Endothelial cell of umbilical vein (primary cell): ENCODE measurements around the gene VPS37C. TPM values are rescaled to one million over a fixed set of nuclear protein-coding genes. Genes with fewer than 3 reads are reported as not detected.

Experiments used
- BruUV-seq: library from RNA; stranded (reverse); fragments of 400-500 nt; replicated peaks from 2 replicates; lab custom pipeline; 2021; lab: Mats Ljungman, UMichigan
- CTCF ChIA-PET: fragments of 300-600, 350-600 bp; sonication (Branson Sonifier 250); formaldehyde crosslinking; loops from one replicate; lab custom pipeline; 2021; ENCODE audit warnings: antibody characterized with exemption, inconsistent platforms; lab: Charles Lee
- POLR2A ChIA-PET: fragments of 300-600, 350-600 bp; sonication (Branson Sonifier 250); formaldehyde crosslinking; loops from one replicate; lab custom pipeline; 2021; ENCODE audit warnings: antibody characterized with exemption, inconsistent platforms; lab: Charles Lee
- DNase-seq: peaks from one replicate; pipeline ENCODE4 v3.0.0-alpha.2; 2011; ENCODE audit warnings: low read depth, low spot score
- FAIRE-seq: peaks from 2 replicates; lab custom pipeline; 2011; peaks lifted over from hg19 to GRCh38; lab: Jason Lieb, UNC
- H2AFZ ChIP-seq: 2 replicates; pipeline ENCODE4 v1.6.0; 2012; ENCODE audit warnings: low read depth, low read length, control low read depth, inconsistent platforms
- H3K27ac ChIP-seq: 2 replicates; pipeline ENCODE4 v1.5.1; 2011; ENCODE audit warnings: low read depth, mild to moderate bottlenecking, control low read depth, low read length, moderate library complexity; ENCODE audit not compliant: insufficient read depth
- H3K27me3 ChIP-seq, 2 experiments: 2 replicates each; pipeline versions ENCODE4 v1.6.0 to v1.6.1; 2011; ENCODE audit warnings: low read length in 2 of 2, mixed read lengths in 1 of 2; ENCODE audit not compliant: control insufficient read depth in 2 of 2, insufficient read depth in 2 of 2
- H3K36me3 ChIP-seq, 2 experiments: 2 replicates in 1 of 2; 3 replicates in 1 of 2; pipeline ENCODE4 v1.5.1; 2011; ENCODE audit warnings: low read length in 2 of 2, mild to moderate bottlenecking in 1 of 2, moderate library complexity in 1 of 2; ENCODE audit not compliant: control insufficient read depth in 2 of 2, insufficient read depth in 2 of 2; ENCODE audit errors: extremely low read depth in 1 of 2
- H3K4me1 ChIP-seq: 3 replicates; pipeline ENCODE4 v1.5.1; 2011; ENCODE audit warnings: mild to moderate bottlenecking, low read length; ENCODE audit not compliant: control insufficient read depth, insufficient read depth; ENCODE audit errors: extremely low read depth
- H3K4me2 ChIP-seq: 2 replicates; pipeline ENCODE4 v1.6.1; 2011; ENCODE audit warnings: low read length, control low read depth, mixed read lengths; ENCODE audit not compliant: insufficient read depth
- H3K4me3 ChIP-seq, 3 experiments: fragments of 200-600 bp in 1 of 3; sonication (generic), shearing (Covaris generic) in 1 of 3; replicated peaks in 1 of 3; 2 replicates each; pipeline ENCODE4 v1.5.1; 2011 to 2016; ENCODE audit warnings: control low read depth in 3 of 3, low read length in 3 of 3, mild to moderate bottlenecking in 2 of 3, inconsistent platforms in 1 of 3, low read depth in 1 of 3, moderate library complexity in 1 of 3; ENCODE audit not compliant: insufficient read depth in 1 of 3
- H3K79me2 ChIP-seq: 2 replicates; pipeline ENCODE4 v1.6.0; 2012; ENCODE audit warnings: low read length, inconsistent platforms; ENCODE audit not compliant: control insufficient read depth, insufficient read depth
- H3K9ac ChIP-seq: replicated peaks from 2 replicates; pipeline ENCODE3; 2011; ENCODE audit warnings: low read length, control low read depth; ENCODE audit not compliant: insufficient read depth; ENCODE audit errors: extremely low read depth
- H3K9me1 ChIP-seq: replicated peaks from 3 replicates; pipeline ENCODE4 v1.6.0; 2011; ENCODE audit warnings: mild to moderate bottlenecking, low read length; ENCODE audit not compliant: control insufficient read depth, insufficient read depth; ENCODE audit errors: extremely low read depth
- H3K9me3 ChIP-seq: replicated peaks from 2 replicates; pipeline ENCODE4 v1.5.1; 2012; ENCODE audit warnings: low read length, inconsistent platforms; ENCODE audit not compliant: control insufficient read depth, insufficient read depth
- H4K20me1 ChIP-seq: replicated peaks from 2 replicates; pipeline ENCODE3; 2011; ENCODE audit warnings: mild to moderate bottlenecking, low read length; ENCODE audit not compliant: control insufficient read depth, insufficient read depth; ENCODE audit errors: extremely low read depth
- CTCF ChIP-seq, 2 donors: IDR thresholded peaks; 1 replicate in 1 of 2; 2 replicates in 1 of 2; pipeline ENCODE4 v1.5.1; 2011; ENCODE audit warnings: low read length in 2 of 2, mild to moderate bottlenecking in 2 of 2, moderate library complexity in 2 of 2, control low read depth in 1 of 2, inconsistent platforms in 1 of 2, low read depth in 1 of 2; ENCODE audit not compliant: insufficient read depth in 1 of 2; ENCODE audit errors: extremely low read depth in 1 of 2
- EZH2 ChIP-seq: IDR thresholded peaks from 2 replicates; pipeline ENCODE4 v1.6.1; 2012; ENCODE audit warnings: borderline replicate concordance, low read depth, mild to moderate bottlenecking, moderate library complexity, low read length, inconsistent platforms; ENCODE audit not compliant: severe bottlenecking
- FOS ChIP-seq: IDR thresholded peaks from 2 replicates; pipeline ENCODE4 v1.6.1; 2011; ENCODE audit warnings: mild to moderate bottlenecking, low read length, moderate library complexity, borderline replicate concordance; ENCODE audit not compliant: insufficient read depth
- GATA2 ChIP-seq: IDR thresholded peaks from 2 replicates; pipeline ENCODE4 v1.7.0; 2011; ENCODE audit warnings: low read depth, mild to moderate bottlenecking, moderate library complexity, mixed read lengths, low read length; ENCODE audit not compliant: insufficient read length, insufficient read depth
- JUN ChIP-seq: IDR thresholded peaks from 2 replicates; pipeline ENCODE4 v1.6.1; 2011; ENCODE audit warnings: borderline replicate concordance, low read depth; ENCODE audit not compliant: insufficient read length, insufficient read depth
- MAX ChIP-seq: IDR thresholded peaks from 2 replicates; pipeline ENCODE4 v1.6.1; 2011; ENCODE audit not compliant: insufficient read depth, insufficient read length
- MYC ChIP-seq: IDR thresholded peaks from one replicate; pipeline ENCODE4 v1.6.1; 2011; ENCODE audit warnings: mild to moderate bottlenecking, low read depth, low read length
- POLR2A ChIP-seq: IDR thresholded peaks from 2 replicates; pipeline ENCODE4 v1.6.1; 2012; ENCODE audit warnings: low read depth, mild to moderate bottlenecking, control low read depth, low read length
- POLR2AphosphoS5 ChIP-seq: IDR thresholded peaks from 2 replicates; pipeline ENCODE4 v1.6.1; 2012; ENCODE audit warnings: low read depth, mild to moderate bottlenecking, control low read depth, low read length, moderate library complexity; ENCODE audit not compliant: insufficient read depth
- dilution Hi-C: fragments of 300-500 bp; cut with MboI; formaldehyde crosslinking; loops from one replicate; pipeline ENCODE4 v1.15.0; 2019; ENCODE audit warnings: low sequenced_read_pairs; ENCODE audit not compliant: extremely low pct_ligation_motif_present
- intact Hi-C: fragments of 100-400 bp; cut with micrococcal nuclease; formaldehyde crosslinking; loops from one replicate; pipeline ENCODE4 v1.10.0; 2022
- polyA plus RNA-seq, 4 experiments: library from polyadenylated mRNA; depleted of rRNA in 3 of 4; stranded (reverse) in 3 of 4; unstranded in 1 of 4; fragments of >200 nt; gene quantifications; 2 replicates each; pipeline versions ENCODE4 v1.2.1 to v1.2.3, GENCODE V29; 2011 to 2012; ENCODE audit warnings: missing spikeins in 1 of 4
- total RNA-seq: library from RNA; stranded (reverse); gene quantifications from 2 replicates; pipeline ENCODE4 v1.2.3, GENCODE V29; 2021

The VPS37C gene
- total and polyA plus RNA-seq, 2 donors (not counting 3 experiments of a cell fraction or from before 2014, with no cell fraction given) = 17.7 to 23.4 TPM

DNA sequence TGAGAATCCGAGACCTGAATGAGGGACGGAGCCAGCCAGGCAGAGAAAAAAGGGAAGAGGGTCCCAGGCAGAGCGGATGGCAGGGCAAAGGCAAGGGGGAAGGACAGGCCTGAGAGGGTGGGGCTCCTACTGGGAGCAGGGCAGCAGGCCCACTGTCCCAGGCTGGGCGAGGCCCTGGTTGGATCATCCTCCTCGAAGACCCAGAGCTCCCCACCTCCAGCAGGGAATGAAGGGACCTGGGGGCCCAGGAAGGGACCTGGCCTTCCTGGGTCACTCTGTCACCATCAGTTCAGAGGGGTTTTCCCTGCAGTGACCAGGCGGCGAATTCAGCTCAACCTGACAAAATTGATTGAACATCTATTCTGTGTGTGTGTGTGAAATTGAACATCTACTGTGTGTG lies 54.9 kb downstream of the VPS37C start:
- Histone ChIP-seq H3K9me3 (no peaks in the 10 kb centered on the region), H3K4me2 (no peak overlapping the region), H2AFZ (no peak overlapping the region), H3K9ac (no peak overlapping the region), H3K79me2 (no peaks in the 10 kb centered on the region), H3K4me1 (no peaks in the 10 kb centered on the region), H3K36me3 (no peaks in the 10 kb centered on the region), H3K27me3 (no peaks in the 10 kb centered on the region), H4K20me1 (no peaks in the 10 kb centered on the region), H3K9me1 (no peaks in the 10 kb centered on the region), H3K4me3 (no peak overlapping the region), H3K27ac (no peak overlapping the region)
- dilution Hi-C loops = no loop called here
- ChIA-PET CTCF (interaction anchor here (1.2 kb wide), 1 partner anchor 40 kb away, joined by 3 read pairs; no protein-coding TSS in a partner anchor), POLR2A (no interaction called here)
- TF ChIP-seq FOS (no peak), MAX (no peak), GATA2 (no peak), EZH2 (no peak), JUN (no peak), POLR2A (no peak), POLR2AphosphoS5 (no peak), CTCF (IDR thresholded peaks at IDR 0.05; ENCODE audit: extremely low read depth in 1 of 2, insufficient read depth in 1 of 2, low read depth in 1 of 2, low read length in 2 of 2) (no peak), MYC (no peak)
- DNase-seq (no peak), FAIRE-seq (no peak)
- no TSS peak for BruUV-seq
- intact Hi-C loops = no loop called here
